Body of pancreas (tissue), 4 donors: ENCODE results near the gene RNF113B. TPM values are rescaled to one million over a fixed set of nuclear protein-coding genes. Genes with fewer than 3 reads are reported as not detected.

Experiments used
- ATAC-seq: fragments of 150-250 bp; one replicate; pipeline ENCODE4 v1.9.1; 2016
- DNase-seq, 4 donors: peaks; one replicate each; pipeline ENCODE4 v3.0.0-alpha.2; 2019
- H3K27ac ChIP-seq, 4 donors: fragments of 200-600 bp; sonication (generic); 1 replicate in 3 of 4; 2 replicates in 1 of 4; pipeline versions ENCODE4 v1.5.1 to v1.6.1; 2016 to 2019; ENCODE audit warnings: mild to moderate bottlenecking in 1 of 4, mixed read lengths in 1 of 4, moderate library complexity in 1 of 4
- H3K27me3 ChIP-seq, 2 donors: fragments of 200-600 bp; sonication (generic); one replicate each; pipeline ENCODE4 v1.6.0; 2016; ENCODE audit warnings: mild to moderate bottlenecking in 1 of 2
- H3K36me3 ChIP-seq, 2 donors: fragments of 200-600 bp; sonication (generic); replicated peaks in 1 of 2; 2 replicates each; pipeline ENCODE4 v1.5.1; 2016; ENCODE audit warnings: low read depth in 2 of 2; ENCODE audit not compliant: insufficient read depth in 1 of 2
- H3K4me1 ChIP-seq: fragments of 200-600 bp; sonication (generic); one replicate; pipeline ENCODE4 v1.6.0; 2016
- H3K4me3 ChIP-seq, 2 donors: fragments of 200-600 bp; sonication (generic); 1 replicate in 1 of 2; 2 replicates in 1 of 2; pipeline ENCODE4 v1.5.1; 2016 to 2019
- H3K9me3 ChIP-seq, 3 donors: fragments of 200-600 bp; sonication (generic); 1 replicate in 2 of 3; 2 replicates in 1 of 3; pipeline ENCODE4 v1.5.1; 2016
- CTCF ChIP-seq, 7 experiments: fragments of 450-650 bp in 4 of 7; fragments of 200-600 bp in 3 of 7; sonication (generic) in 3 of 7; IDR thresholded peaks; one replicate each; pipeline ENCODE4 v1.5.1; 2016 to 2019; ENCODE audit warnings: antibody characterized with exemption in 7 of 7
- POLR2A ChIP-seq, 3 donors: fragments of 450-650 bp; IDR thresholded peaks; one replicate each; pipeline ENCODE4 v1.6.1; 2016; ENCODE audit warnings: antibody characterized with exemption in 3 of 3, mild to moderate bottlenecking in 2 of 3
- WGBS, 2 donors: methylation state at CpG; one replicate each; pipeline ENCODE4 v1.1.5; 2017; 5-methylcytosine and 5-hydroxymethylcytosine counted together
- intact Hi-C: fragments of 100-400 bp; cut with DNase I; formaldehyde crosslinking; loops from one replicate; pipeline ENCODE4 v1.15.1; 2023
- microRNA-seq, 2 donors: library from miRNA; unstranded; fragments of <30 nt; microRNA quantifications; one replicate each; pipeline ENCODE4, GENCODE V29; 2016; ENCODE audit warnings: borderline number of aligned reads in 2 of 2, borderline replicate concordance in 2 of 2
- small RNA-seq: library from RNA; depleted of rRNA; stranded (forward); fragments of <200 nt; gene quantifications from one replicate; pipeline ENCODE3, GENCODE V24; 2016
- total RNA-seq, 2 donors: library from RNA; depleted of rRNA; stranded (reverse); fragments of >200 nt; gene quantifications; one replicate each; pipeline ENCODE4 v1.1.0, GENCODE V29; 2016

The RNF113B gene
- total RNA-seq, 2 donors from 2014 or later, result not detected

DNA sequence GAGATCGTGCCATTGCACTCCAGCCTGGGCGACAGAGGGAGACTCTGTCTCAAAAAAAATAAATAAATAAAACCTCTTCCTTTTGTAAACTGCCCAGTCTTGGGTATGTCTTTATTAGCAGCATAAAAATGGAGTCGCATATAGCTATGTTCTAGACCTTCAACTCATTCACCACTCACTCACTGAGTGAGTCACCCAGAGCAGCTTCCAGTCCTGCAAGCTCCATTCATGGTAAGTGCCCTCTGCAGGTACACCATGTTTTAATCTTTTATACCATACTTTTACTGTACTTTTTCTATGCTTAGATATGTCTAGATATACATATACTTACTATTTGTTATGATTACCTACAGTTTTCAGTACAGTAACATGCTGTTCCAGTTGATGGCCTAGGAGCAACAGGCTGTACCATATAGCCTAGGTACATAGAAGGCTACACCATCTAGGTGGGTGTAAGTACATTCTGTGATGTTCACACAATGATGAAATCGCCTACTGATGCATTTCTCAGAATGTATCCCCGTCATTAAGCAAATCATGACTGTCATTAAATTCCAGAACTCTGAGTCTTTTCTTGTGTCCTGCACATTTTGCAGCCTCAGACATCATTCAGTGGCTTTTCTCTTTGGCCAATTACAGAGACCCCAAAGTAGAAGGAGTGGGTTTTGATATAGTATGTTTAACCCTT, 47.9 kb downstream of the RNF113B start:
- ATAC-seq (no peak), DNase-seq (no peak)
- no peaks in the 10 kb centered on the region for H3K36me3 ChIP-seq
- TF ChIP-seq POLR2A (IDR thresholded peaks at IDR 0.05), result no peak
- no peak for TF ChIP-seq CTCF (IDR thresholded peaks at IDR 0.05)
- H3K27me3 ChIP-seq, result no peaks in the 10 kb centered on the region
- no peak overlapping the region for H3K27ac ChIP-seq
- no peaks in the 10 kb centered on the region for H3K9me3 ChIP-seq
- intact Hi-C loops, result no loop called here
- WGBS, 2 donors, result 79 to 90% methylated on average over 5 of the region's 5 CpGs
- H3K4me3 ChIP-seq, result no peak overlapping the region
- no peaks in the 10 kb centered on the region for H3K4me1 ChIP-seq

Small RNAs within 50 kb of the gene (microRNA-seq; reads per million reads assigned to microRNA genes)
- 0 to 0.47 reads per million in 2 donors for gene MIR3170

Small RNAs within 50 kb of the gene (small RNA-seq; reads per million reads assigned to genes)
- not detected for gene MIR3170

Other genes with a start within 250 kb of the RNF113B start
- gene IPO5, start 223.6 kb downstream of the RNF113B start, total RNA-seq, result 10 to 100 TPM; 84.0 to 96.8 TPM
- gene FARP1, start 34.2 kb downstream of the RNF113B start, total RNA-seq, result 10 to 100 TPM; 89.5 to 93.6 TPM